ENCODE results near the gene DSP.

Gene DSP

GRCh38 chr6:7561153-7561964 is 19.9 kb downstream of the DSP start:
- no peaks in the 10 kb centered on the region for H3F3A ChIP-seq (ENCODE audit: insufficient read depth, low read length)
- H3K27me3 ChIP-seq (ENCODE audit: insufficient read depth, low read length), result no peaks in the 10 kb centered on the region
- H3K27ac ChIP-seq (ENCODE audit: low read depth, low read length, poor library complexity, severe bottlenecking), result no peak overlapping the region
- no peaks in the 10 kb centered on the region for H3K9me2 ChIP-seq (ENCODE audit: low read depth, low read length)
- no peak overlapping the region for H2AFZ ChIP-seq (ENCODE audit: low read length)
- no peaks in the 10 kb centered on the region for H3K36me3 ChIP-seq (ENCODE audit: insufficient read depth, low read length)
- no peak overlapping the region for H3K4me3 ChIP-seq (ENCODE audit: low read depth, low read length, poor library complexity, severe bottlenecking)
- no peaks in the 10 kb centered on the region for H3K79me2 ChIP-seq (ENCODE audit: insufficient read depth, low read length)
- no peaks in the 10 kb centered on the region for H4K20me1 ChIP-seq (ENCODE audit: insufficient read depth, low read length)
- no peak overlapping the region for H3K4me2 ChIP-seq (ENCODE audit: low read length)
- no peaks in the 10 kb centered on the region for H3K9me3 ChIP-seq (ENCODE audit: low read length)
- H3K9ac ChIP-seq (ENCODE audit: low read length), result no peak overlapping the region
- TF ChIP-seq EZH2 (IDR thresholded peaks at IDR 0.05; ENCODE audit: borderline replicate concordance, low read length), result no peak
- TF ChIP-seq, protein P1, sequence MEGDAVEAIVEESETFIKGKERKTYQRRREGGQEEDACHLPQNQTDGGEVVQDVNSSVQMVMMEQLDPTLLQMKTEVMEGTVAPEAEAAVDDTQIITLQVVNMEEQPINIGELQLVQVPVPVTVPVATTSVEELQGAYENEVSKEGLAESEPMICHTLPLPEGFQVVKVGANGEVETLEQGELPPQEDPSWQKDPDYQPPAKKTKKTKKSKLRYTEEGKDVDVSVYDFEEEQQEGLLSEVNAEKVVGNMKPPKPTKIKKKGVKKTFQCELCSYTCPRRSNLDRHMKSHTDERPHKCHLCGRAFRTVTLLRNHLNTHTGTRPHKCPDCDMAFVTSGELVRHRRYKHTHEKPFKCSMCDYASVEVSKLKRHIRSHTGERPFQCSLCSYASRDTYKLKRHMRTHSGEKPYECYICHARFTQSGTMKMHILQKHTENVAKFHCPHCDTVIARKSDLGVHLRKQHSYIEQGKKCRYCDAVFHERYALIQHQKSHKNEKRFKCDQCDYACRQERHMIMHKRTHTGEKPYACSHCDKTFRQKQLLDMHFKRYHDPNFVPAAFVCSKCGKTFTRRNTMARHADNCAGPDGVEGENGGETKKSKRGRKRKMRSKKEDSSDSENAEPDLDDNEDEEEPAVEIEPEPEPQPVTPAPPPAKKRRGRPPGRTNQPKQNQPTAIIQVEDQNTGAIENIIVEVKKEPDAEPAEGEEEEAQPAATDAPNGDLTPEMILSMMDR (IDR thresholded peaks at IDR 0.05; ENCODE audit: low read length), result no peak
- H3K4me1 ChIP-seq (ENCODE audit: insufficient read depth, low read length, severe bottlenecking), result no peaks in the 10 kb centered on the region

- no peaks in the 10 kb centered on the region for H3K79me2 ChIP-seq (ENCODE audit: insufficient read depth, low read length)
- H3K4me2 ChIP-seq (ENCODE audit: low read length), result no peak overlapping the region
- H3K27ac ChIP-seq (ENCODE audit: low read depth, low read length, poor library complexity, severe bottlenecking), result no peak overlapping the region
- no peaks in the 10 kb centered on the region for H3F3A ChIP-seq (ENCODE audit: insufficient read depth, low read length)
- H3K36me3 ChIP-seq (ENCODE audit: insufficient read depth, low read length), result no peaks in the 10 kb centered on the region
- no peaks in the 10 kb centered on the region for H3K9me2 ChIP-seq (ENCODE audit: low read depth, low read length)
- peaks cover 3% of the 10 kb centered on the region; the same call in 1 of the 2 replicates for H3K27me3 ChIP-seq (ENCODE audit: insufficient read depth, low read length)
- H4K20me1 ChIP-seq (ENCODE audit: insufficient read depth, low read length), result no peaks in the 10 kb centered on the region
- H3K4me3 ChIP-seq (ENCODE audit: low read depth, low read length, poor library complexity, severe bottlenecking), result no peak overlapping the region
- H3K9ac ChIP-seq (ENCODE audit: low read length), result no peak overlapping the region
- H3K4me1 ChIP-seq (ENCODE audit: insufficient read depth, low read length, severe bottlenecking), result no peaks in the 10 kb centered on the region
- no peaks in the 10 kb centered on the region for H3K9me3 ChIP-seq (ENCODE audit: low read length)
- TF ChIP-seq, protein P1 (IDR thresholded peaks at IDR 0.05; ENCODE audit: low read length), result no peak
- no peak for TF ChIP-seq EZH2 (IDR thresholded peaks at IDR 0.05; ENCODE audit: borderline replicate concordance, low read length)
- no peak overlapping the region for H2AFZ ChIP-seq (ENCODE audit: low read length)
Measured at GRCh38 chr6:7562769-7563168, 21.3 kb downstream of the DSP start.

GRCh38 chr6:7566107-7566506 is 24.6 kb downstream of the DSP start:
- Histone ChIP-seq H4K20me1 (ENCODE audit: insufficient read depth, low read length) (no peaks in the 10 kb centered on the region), H3K9me3 (ENCODE audit: low read length) (no peaks in the 10 kb centered on the region), H3K36me3 (ENCODE audit: insufficient read depth, low read length) (no peaks in the 10 kb centered on the region), H3F3A (ENCODE audit: insufficient read depth, low read length) (no peaks in the 10 kb centered on the region), H3K9me2 (ENCODE audit: low read depth, low read length) (no peaks in the 10 kb centered on the region), H3K9ac (ENCODE audit: low read length) (no peak overlapping the region), H3K4me1 (ENCODE audit: insufficient read depth, low read length, severe bottlenecking) (no peaks in the 10 kb centered on the region), H3K27me3 (ENCODE audit: insufficient read depth, low read length) (peaks cover 3% of the 10 kb centered on the region; the same call in 1 of the 2 replicates), H3K4me3 (ENCODE audit: low read depth, low read length, poor library complexity, severe bottlenecking) (no peak overlapping the region), H3K4me2 (ENCODE audit: low read length) (no peak overlapping the region), H2AFZ (ENCODE audit: low read length) (no peak overlapping the region), H3K79me2 (ENCODE audit: insufficient read depth, low read length) (no peaks in the 10 kb centered on the region), H3K27ac (ENCODE audit: low read depth, low read length, poor library complexity, severe bottlenecking) (no peak overlapping the region)
- TF ChIP-seq EZH2 (IDR thresholded peaks at IDR 0.05; ENCODE audit: borderline replicate concordance, low read length), result no peak
- TF ChIP-seq, protein P1 (IDR thresholded peaks at IDR 0.05; ENCODE audit: low read length), result no peak
